ENCODE measurements around the gene AOPEP. TPM values are rescaled to one million over a fixed set of nuclear protein-coding genes. Genes with fewer than 3 reads are reported as not detected.
"Not testable (repeated sequence)": the region's sequence is repeated elsewhere in the genome, so short reads cannot be mapped to it uniquely, and the experiment has no call there.

The AOPEP gene
- total RNA-seq, 1 experiment from 2014 or later: 55.5 TPM

DNA sequence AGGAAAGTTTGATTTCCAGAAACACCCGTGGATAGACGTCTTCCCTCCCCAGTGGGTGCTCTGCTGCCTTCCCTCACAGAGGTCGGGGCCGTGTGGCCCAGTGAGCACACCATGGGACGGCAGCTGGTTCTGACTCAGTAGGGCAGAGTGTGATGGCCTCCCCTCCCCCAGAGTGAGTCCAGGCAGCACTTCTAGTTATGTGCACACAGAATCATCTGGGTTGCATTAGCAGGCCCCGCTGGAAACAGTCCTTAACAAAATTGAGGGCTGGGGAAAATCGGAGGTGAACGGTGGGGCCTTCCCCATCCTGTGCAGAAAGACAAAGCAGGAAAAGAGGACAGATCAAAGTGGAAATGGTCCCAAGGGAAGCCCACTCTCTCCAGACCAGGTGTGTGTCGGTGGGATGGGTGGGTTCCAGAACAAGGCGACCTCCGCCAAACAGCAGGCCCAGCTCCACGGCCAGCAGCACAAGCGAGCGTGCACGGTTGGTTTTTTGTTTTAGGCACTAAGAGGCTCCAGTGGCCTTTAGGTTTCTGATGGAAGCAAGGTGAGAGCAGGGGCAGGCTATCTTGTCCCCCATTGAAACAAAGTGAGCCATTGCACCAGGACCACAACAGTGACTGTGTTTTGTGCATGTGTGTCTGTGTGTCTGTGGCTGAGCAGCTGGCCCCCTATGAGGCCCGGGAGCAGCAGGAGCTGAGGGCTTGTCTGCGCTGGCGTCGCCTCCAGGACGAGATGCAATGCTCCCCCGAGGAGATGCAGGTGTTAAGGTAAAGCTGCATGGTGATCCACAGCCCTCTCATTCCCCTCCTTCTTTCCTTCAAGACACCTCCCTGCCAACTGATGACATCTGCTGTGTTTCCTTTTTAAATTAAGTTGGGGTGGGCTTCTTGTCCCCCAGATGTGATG, 201.5 kb downstream of the AOPEP start:
- no peak for DNase-seq (ENCODE audit: low read depth)
- in situ Hi-C loops (cut with HindIII; ENCODE audit: low pct_unique_long_range_greater_than_20kb, low sequenced_read_pairs): no loop called here

DNA sequence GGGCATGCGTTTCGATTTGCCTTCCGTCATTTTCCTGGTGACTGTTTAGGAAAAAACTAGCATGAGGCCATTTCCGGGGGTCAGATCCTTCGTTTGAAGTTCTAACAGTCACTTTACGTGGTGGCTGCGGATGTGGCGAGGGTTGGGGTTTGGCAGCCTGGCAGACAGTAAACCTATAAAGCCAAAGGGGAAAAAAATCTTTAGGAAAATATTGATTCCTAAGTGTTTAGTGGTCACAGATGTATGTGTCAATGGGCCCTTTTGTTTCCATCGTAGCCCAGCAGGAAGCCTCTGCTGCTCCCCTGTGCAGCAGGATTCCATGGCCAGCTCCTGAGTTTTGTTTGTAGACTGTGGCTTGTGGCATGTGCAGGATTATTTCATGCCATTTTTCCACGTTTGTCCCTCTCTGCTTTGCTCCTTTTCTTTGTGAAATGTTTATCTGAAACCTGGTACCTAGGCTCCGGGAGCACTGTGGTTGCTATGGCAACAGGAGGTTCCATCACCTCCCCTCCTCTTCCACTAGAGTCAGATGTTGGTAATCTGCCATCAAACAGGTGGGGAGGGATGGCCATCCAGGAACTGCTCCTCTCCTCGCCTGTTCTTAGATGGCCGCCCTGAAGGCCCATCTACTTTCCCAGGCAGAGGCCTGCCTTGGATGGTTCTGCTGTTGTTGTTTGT, 202.3 kb downstream of the AOPEP start:
- DNase-seq (ENCODE audit: low read depth): no peak

DNA sequence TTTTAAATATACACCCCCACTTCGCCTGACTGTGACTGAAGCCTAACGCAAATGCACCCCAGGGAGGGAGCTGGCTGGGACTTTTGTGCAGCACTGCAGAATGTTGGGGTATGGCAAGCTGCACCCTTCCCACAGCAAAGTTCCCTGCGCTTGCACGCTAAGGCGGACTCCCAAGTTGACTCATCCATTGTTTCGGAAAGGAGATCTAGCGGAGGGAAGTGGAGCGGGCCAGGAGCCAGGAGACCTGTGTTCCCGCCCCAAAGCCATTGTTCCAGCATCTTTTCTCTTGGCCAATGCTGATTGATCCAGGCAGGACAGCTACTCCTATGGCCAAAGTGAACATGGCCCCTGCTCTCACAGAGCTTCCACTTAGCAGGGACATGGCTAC, 202.9 kb downstream of the AOPEP start:
- no peak for DNase-seq (ENCODE audit: low read depth)
- in situ Hi-C loops (cut with HindIII; ENCODE audit: low pct_unique_long_range_greater_than_20kb, low sequenced_read_pairs): no loop called here

More for the DNA sequence above, 202.3 kb downstream of the AOPEP start:
- in situ Hi-C loops (cut with HindIII; ENCODE audit: low pct_unique_long_range_greater_than_20kb, low sequenced_read_pairs): no loop called here

DNA sequence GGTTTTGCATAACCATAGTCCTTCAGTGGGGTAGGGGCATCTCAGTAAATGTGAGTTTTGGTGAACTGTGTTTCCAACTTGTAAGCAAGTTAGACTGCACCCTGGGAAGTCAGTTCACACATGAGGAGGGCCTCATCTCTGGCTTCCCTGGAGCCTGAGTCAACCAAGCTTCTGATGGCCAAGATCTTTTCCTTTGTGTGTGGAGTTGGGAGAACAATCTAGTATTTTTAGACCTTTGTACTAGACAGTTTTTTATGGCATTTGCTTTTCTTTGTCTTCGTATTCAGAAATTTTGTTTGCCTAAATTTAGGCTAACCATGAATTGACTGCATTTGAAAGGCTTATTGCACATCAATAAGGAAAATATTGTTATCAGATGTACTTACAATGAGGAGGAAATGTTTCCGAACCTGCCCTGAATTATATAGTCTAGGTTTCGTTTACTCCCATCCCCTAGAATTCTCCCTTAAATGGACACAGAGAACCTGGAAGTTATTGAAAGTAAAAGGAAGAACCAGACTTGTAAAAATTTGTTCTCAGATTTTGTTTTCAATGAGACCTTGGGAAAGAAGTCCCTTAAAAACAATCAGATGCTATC, 204.6 kb downstream of the AOPEP start:
- in situ Hi-C loops (cut with HindIII; ENCODE audit: low pct_unique_long_range_greater_than_20kb, low sequenced_read_pairs): no loop called here
- no peak for DNase-seq (ENCODE audit: low read depth)

DNA sequence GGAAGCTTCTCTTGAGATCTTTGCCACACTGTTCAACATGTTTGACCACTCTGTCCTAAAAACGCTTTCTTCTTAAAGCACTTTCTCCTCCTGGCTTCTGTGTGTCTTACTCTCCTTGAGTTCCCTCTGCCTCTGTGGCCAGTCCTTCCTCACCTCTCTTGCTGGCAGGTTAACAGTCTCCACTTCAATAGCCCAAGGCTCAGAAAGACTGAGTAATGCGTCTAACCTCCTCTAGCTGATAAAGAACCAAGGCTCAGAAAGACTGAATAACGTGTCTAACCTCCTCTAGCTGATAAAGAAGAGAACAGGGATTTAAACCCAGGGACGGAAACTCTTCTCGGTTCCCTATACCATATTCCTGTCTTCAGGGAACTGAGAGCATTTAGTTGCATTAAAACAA, 205.2 kb downstream of the AOPEP start:
- in situ Hi-C loops (cut with HindIII; ENCODE audit: low pct_unique_long_range_greater_than_20kb, low sequenced_read_pairs): no loop called here
- DNase-seq (ENCODE audit: low read depth): no peak

DNA sequence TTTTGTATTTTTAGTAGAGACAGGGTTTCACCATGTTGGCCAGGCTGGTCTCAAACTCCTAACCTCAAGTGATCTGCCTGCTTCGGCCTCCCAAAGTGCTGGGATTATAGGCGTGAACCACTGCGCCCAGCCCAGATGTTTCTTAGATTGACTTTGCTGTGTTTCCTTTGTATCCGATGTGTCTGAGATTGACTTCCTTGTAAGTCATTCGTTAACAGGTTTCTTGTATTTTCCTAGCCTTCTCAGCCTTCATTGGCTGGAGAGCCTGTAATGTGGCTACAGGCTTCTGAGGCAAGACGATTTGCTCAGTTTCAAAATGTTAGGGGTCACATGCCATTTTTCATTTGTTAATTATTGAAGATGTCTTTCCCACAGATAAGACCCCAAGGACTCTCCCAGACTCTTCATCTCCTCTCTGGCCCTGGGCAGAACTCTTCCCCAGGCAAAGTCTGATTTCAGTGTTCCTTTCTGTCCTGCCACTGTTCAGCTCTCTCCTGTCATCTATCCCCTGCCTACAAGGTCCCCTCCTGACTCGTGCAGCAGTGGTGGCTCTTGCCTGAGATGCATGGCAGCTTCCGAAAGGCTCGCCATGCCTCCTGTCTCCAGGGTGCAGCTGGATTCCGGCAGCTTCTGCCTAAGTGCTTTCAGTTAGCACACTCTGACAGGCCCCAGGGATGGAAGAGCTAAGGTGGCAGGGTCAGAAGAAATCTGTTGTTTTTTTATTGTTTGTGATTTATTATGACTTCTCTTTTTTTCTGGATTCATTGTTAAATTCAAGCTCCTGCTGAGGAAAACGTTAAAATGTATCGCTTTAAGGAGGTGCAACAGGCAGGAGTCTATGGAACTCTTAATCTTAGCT, 206.4 kb downstream of the AOPEP start:
- no peak for DNase-seq (ENCODE audit: low read depth)
- in situ Hi-C loops (cut with HindIII; ENCODE audit: low pct_unique_long_range_greater_than_20kb, low sequenced_read_pairs): no loop called here

DNA sequence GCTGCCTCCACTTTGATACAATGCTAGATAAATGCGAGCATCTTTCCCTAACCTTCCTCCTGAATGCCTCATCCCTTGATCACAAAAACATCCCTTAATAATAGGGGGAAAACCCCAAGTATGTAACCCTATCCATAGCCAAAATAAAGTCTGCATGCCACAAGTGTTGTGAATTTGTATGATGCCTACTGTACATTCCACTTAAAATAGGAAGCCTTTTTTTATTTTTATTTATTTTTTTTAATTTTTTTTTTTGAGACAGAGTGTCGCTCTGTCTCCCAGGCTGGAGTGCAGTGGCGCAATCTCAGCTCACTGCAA, 207.0 kb downstream of the AOPEP start:
- in situ Hi-C loops (cut with HindIII; ENCODE audit: low pct_unique_long_range_greater_than_20kb, low sequenced_read_pairs): no loop called here
- DNase-seq (ENCODE audit: low read depth): no peak

DNA sequence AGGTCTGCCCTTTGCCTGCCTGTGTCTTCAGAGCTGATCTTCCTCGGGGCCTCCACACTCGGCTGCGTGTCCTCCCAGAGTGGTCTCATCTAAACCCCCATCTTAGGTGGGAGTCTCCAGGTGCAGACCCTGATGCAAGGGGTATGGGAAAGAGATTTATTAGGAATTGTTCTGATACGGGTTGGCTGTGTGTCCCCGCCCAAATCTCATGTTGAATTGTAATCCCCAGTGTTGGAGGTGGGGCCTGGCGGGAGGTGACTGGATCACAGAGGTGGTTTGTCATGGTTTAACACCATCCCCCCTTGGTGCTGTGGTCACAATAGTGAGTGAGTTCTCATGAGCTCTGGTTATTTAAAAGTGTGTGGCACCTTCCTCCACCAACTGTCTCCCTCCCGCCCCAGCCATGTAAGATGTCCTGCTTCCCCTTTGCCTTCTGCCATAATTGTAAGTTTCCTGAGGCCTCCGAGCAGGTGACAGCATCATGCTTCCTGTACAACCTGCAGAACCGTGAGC, 208.4 kb downstream of the AOPEP start:
- in situ Hi-C loops (cut with HindIII; ENCODE audit: low pct_unique_long_range_greater_than_20kb, low sequenced_read_pairs): no loop called here
- DNase-seq (ENCODE audit: low read depth): no peak

DNA sequence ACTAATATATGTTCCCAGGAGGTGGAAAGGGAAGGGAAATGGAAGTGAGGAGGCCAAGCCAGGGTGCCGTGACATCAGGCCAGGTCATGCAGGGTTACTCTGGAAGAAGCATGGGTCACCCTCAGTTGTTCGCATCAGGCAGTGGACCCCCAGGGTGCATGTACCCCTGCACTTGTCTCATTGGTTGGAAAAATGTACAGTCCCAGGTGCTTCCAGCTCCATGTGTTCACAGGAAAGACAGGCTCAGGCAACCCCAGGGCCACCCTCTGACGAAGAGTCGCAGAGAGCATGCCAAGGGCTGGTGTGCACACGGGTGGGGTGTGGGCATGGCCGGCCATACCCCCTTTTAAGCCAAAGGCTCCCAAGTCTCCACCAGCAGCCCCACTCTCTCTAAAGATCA, 208.9 kb downstream of the AOPEP start:
- in situ Hi-C loops (cut with HindIII; ENCODE audit: low pct_unique_long_range_greater_than_20kb, low sequenced_read_pairs): no loop called here
- DNase-seq (ENCODE audit: low read depth): no peak

DNA sequence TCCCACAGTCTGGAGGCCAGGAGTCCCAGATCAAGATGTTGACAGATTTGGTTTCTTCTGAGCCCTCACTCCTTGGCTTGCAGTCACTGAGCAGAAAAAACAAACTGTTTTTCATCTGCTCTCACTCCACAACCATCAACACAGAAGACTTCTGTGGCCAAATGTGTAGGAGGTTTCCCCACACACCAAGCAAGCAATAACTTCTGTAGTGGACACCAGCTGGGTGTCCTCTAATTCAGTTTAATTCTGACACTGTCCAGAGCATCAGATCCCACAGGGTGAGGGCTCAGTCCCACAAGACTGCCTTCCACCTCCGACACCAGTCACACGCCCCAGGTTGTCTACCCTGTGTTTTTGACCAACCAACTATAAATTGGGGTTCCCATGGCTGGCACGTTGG, 209.9 kb downstream of the AOPEP start:
- no peak for DNase-seq (ENCODE audit: low read depth)
- in situ Hi-C loops (cut with HindIII; ENCODE audit: low pct_unique_long_range_greater_than_20kb, low sequenced_read_pairs): no loop called here

DNA sequence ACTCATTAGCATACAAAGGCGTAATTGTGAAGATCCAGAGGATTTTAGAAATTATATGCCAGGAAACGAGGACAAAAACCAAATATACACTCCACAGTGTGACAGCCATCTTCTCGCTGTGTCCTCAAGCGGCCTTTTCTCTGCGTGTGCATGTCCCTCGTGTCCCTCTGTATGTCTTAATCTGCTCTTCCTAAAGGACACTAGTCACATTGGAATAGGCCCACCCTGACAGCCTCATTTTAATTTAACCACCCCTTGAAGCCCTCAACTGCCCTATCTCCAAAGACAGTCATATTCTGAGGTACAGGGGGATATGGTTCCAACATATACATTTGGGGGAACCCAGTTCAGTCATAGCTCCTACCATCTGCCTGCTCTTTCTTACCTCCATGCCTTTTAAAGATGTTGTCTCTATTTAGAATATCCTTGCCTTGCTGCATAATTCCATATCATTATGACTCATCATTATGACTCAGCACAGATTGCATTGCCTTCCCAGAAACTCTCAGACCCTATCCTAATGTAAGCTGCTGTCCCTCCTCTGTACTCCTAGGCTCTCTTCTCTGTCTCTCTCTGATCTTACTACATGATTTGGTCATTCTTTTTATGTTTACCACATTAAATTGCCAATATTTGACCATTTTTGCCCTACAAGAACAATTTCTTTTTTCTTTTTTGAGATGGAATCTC, 210.9 kb downstream of the AOPEP start:
- in situ Hi-C loops (cut with HindIII; ENCODE audit: low pct_unique_long_range_greater_than_20kb, low sequenced_read_pairs): no loop called here
- DNase-seq (ENCODE audit: low read depth): peak; percentile 60

DNA sequence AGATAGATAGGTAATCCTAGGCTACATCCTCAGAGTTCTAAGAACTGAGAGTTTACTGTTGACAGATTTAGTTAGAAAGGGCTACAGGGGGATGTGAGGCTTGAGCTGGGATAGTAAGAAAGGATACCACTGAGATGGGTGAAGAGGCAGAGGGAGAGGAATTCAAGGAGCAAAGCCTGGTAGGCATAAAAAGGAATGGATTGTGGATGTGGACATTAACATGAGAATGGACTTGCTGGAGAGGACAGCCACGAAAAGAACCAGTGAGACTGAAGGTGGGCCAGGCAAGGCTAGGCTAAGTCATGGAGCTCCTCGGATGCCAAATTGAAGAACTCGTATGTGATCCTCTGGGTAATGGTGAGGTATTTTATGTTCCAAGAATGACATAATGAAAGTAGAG, 211.9 kb downstream of the AOPEP start:
- no peak for DNase-seq (ENCODE audit: low read depth)
- in situ Hi-C loops (cut with HindIII; ENCODE audit: low pct_unique_long_range_greater_than_20kb, low sequenced_read_pairs): no loop called here

DNA sequence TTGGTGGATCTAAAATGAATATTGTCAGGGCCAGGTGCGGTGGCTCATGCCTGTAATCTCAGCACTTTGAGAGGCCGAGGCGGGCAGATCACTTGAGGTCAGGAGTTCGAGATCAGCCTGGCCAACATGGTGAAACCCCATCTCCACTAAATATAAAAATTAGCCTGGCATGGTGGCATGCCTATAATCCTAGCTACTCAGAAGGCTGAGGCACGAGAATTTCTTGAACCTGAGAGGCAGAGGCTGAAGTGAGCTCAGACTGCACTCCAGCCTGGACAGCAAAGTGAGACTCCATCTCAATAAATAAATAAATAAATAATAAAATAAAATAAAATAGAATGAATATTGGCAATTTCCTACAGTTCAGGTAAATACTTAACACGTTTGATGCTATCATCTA, 213.8 kb downstream of the AOPEP start:
- DNase-seq (ENCODE audit: low read depth); in situ Hi-C loops (cut with HindIII; ENCODE audit: low pct_unique_long_range_greater_than_20kb, low sequenced_read_pairs): not testable (repeated sequence)

DNA sequence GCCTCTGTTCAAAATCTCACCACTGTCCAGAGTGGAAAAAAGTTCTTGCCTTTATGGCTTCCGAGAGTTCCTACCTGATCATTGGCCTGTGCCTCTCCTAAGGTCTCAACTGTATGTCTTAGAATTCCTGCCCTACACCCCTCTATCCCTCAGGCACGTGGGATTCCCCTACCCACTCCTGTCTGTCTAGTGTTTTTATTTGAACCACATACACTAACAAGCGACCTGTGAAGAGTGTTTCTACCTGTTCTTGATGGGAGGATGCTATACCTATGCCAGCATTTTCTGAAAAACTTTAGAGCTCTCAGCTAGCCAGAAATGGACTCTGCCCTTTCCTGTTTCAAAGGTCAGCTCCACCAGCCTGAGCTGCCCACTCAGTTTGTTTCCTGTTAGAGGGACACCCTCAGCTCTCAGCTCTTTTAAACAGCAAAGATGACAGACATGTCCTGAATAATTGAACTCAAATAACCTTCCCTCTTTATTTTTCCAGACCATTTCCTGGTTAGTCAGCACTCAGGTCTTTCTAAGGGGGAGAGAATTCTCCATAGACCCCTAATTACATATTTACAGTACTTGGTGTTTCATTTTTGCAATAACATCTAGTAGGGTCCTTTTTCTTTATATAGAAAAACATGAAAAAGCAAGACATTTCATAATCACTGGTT, 214.8 kb downstream of the AOPEP start:
- in situ Hi-C loops (cut with HindIII; ENCODE audit: low pct_unique_long_range_greater_than_20kb, low sequenced_read_pairs): no loop called here
- DNase-seq (ENCODE audit: low read depth): peak; percentile 80

DNA sequence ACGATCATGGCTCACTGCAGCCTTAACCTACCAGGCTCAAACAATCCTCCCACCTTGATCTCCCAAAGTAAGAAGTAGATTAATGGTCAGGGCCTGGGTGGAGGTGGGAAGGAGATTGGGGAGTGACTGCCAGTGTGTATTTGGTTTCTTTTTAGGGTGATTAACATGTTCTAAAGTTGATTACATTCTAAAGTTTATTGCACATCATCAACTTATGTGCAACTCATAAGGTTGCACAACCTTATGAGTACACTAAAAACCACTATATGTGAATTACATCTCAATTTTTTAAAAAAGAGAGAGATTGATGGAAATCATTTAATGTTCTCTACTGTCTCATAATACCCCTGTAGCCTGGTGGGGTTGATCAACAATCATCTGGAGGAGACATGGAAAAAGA, 218.1 kb downstream of the AOPEP start:
- DNase-seq (ENCODE audit: low read depth): no peak
- in situ Hi-C loops (cut with HindIII; ENCODE audit: low pct_unique_long_range_greater_than_20kb, low sequenced_read_pairs): no loop called here

DNA sequence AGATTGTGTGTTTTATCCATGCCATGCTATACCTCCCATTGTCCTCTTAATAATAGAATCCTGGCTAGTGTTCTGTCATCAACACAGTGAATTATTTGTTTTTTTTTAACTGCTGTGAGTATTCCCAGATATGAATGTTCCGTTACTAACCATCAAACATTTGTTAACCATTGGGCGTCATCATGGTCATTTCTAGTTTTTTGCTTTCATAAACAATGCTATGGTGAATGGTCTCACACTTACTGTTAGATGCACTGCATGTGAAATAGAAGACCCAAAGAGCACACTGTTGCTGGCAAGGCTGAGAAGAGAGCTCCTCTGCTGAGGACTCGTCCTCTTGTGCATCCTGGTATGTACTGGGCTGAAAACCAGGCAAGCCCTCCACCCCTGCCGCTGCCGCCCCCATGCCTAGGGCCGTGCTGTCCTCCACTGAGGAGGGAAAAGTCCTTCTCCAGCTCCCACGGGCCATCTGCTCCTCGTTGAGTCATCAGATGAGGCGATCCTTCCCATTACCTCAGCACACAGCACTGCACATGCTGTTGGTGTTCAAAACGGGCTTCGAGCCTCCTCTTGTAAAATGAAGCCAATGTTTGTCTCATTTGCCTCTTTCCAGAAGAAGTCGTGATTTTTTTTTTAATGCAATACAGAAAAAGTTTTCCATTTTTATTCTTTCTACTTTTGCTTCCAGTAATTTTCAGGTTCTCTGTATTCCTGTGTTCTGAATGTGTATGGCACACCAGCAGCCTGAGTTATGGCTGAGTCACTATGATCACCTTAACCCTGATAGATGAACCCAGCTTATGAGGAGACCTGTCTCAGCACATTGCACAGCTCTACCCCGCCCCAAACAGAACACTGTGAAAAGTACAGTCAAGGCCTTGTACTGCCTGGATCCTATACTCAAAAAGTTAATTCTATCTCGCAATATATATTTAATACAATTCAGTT, 219.0 kb downstream of the AOPEP start:
- DNase-seq (ENCODE audit: low read depth): peak; percentile 74
- in situ Hi-C loops (cut with HindIII; ENCODE audit: low pct_unique_long_range_greater_than_20kb, low sequenced_read_pairs): no loop called here
